SK-N-SH (cell line): ENCODE data around the gene CDH4.

Source experiments
- EP300 ChIP-seq, 2 experiments: IDR thresholded peaks; 2 replicates each; pipeline versions ENCODE4 v1.4.0 to v1.6.1; 2012; ENCODE audit warnings: borderline replicate concordance in 1 of 2, low read depth in 1 of 2, low read length in 1 of 2
- RAD21 ChIP-seq: IDR thresholded peaks from 2 replicates; pipeline ENCODE4 v1.6.1; 2012; ENCODE audit warnings: mild to moderate bottlenecking, low read length
- USF1 ChIP-seq: IDR thresholded peaks from 2 replicates; pipeline ENCODE4 v1.4.0; 2012; ENCODE audit warnings: low read depth, borderline replicate concordance
- TF ChIP-seq, protein P1 (sequence below): fragments of 200-600 bp; sonication (generic); IDR thresholded peaks from 2 replicates; pipeline ENCODE4 v1.6.1; 2017; ENCODE audit warnings: antibody characterized with exemption, mild to moderate bottlenecking, moderate library complexity

- TF ChIP-seq USF1 (no peak), EP300 (IDR thresholded peaks at IDR 0.05; ENCODE audit: borderline replicate concordance in 1 of 2, low read depth in 1 of 2, low read length in 1 of 2) (no peak), RAD21 (no peak)
- TF ChIP-seq, protein P1, sequence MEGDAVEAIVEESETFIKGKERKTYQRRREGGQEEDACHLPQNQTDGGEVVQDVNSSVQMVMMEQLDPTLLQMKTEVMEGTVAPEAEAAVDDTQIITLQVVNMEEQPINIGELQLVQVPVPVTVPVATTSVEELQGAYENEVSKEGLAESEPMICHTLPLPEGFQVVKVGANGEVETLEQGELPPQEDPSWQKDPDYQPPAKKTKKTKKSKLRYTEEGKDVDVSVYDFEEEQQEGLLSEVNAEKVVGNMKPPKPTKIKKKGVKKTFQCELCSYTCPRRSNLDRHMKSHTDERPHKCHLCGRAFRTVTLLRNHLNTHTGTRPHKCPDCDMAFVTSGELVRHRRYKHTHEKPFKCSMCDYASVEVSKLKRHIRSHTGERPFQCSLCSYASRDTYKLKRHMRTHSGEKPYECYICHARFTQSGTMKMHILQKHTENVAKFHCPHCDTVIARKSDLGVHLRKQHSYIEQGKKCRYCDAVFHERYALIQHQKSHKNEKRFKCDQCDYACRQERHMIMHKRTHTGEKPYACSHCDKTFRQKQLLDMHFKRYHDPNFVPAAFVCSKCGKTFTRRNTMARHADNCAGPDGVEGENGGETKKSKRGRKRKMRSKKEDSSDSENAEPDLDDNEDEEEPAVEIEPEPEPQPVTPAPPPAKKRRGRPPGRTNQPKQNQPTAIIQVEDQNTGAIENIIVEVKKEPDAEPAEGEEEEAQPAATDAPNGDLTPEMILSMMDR = no peak
These were observed 726.4 kb downstream of the CDH4 start for GRCh38 chr20:61978491-61978890.
